Activated T-cell treated with anti-CD3 and anti-CD28 coated beads for 48 hours (primary cell): Measurements from ENCODE around the gene EPHB2.

Experiments
- DNase-seq: peaks from one replicate; pipeline ENCODE4 v3.0.0-alpha.2; 2020; ENCODE audit warnings: low read depth

Gene EPHB2

DNA sequence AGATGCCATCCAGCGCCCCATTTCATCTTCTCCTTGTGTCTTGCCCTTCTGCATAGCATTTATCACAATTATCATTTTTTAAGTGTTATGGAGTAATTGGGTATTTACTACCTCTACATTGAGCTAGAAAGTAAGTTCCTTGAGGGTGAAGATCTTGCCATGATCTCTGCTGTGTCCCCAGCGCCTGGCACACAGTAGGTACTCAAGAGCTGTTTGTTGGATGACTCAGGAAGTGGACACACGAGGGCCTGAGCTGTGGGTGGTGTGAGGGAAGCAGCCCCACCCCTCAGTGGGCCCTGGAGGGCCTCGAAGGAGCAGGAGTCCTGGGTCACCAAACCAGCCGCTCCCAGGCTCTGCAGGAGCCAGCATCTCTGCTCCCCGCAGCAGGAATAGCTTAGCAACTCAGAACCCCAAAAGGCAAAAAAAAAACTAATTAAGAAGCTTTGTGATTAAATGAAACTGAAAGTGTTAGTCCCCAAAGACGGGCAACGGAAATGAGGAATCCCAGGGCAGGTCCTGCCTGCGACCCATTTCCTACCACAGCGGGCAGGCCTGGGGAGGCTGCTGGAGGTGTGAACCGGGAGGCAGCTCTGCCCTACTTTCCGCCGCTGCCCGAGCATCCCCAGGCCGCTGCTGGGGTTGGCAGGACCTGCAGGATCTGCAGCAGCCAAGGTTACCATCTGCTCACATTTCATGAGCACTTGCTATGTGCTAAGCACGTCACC is 174.3 kb downstream of the EPHB2 start:
- DNase-seq = no peak

DNA sequence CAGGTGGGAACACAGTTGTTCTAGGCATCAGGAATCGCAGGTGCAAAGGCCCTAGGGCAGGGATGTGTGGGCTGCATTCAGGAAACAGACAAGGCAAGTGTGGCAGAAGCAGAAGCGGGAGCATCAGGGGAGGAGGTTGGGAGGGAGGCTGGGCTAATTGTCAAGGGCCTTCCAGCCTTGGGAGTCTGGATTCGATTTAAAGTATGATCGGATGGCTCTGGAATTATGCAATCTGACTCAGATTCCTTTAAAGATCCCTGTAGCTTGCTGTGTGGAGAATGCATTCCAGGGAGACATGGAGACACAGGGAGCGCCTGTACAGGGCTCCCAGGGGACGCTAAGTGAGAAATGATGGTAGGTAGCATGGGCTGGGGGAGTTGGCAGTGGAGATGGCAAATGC is 175.6 kb downstream of the EPHB2 start:
- no peak for DNase-seq

DNA sequence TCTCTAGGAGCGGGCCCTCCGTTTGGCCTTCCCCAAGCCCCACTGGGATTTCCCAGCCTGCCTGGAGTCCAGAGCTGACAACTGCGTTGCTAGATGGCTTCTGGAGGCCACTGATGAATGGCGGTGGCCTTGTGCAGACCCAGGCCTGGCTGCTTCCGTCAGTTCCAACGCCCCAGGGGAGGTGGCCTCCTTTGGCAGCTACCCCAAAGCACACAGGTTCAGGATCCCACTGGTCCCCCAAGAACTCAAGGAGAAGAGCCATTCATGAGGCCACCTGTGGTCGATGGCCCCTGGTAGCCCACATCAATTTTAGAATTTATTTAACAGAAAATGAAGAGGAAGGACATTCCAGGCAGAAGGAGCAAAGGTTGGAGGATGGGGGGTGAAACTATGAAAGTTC is 176.9 kb downstream of the EPHB2 start:
- DNase-seq = no peak

DNA sequence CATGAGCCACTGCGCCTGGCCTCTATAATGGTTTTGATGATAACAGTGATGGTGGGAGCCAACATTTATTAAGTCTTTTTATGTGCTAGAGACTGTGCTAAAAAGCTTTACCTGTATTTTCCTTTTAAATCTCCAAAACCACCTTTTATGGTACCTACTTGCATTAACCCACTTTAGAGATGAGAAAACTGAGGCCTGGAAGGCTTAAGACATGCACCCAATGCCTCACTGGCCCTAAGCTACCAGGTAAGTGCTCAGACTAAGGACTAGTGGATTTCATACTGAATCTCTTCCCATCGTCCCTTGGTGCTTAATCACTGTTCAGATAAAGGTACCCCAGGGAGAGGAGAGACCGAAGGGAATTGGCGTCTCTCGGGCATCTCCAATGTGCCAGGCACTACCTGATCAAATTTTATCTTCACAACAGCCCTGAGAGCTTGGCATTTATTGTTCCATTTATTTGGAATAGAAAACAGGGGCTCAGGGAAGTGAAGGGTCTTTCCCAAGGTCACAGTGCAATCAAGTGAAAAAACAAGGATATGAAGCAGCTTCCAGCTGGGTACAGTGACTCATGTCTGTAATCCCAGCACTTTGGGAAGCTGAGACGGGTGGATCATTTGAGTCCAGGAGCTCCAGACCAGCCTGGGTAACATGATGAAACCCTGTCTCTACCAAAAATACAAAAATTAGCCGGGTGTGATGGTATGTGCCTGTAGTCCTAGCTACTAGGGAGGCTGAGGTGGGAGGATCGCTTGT is 177.9 kb downstream of the EPHB2 start:
- DNase-seq = no peak

DNA sequence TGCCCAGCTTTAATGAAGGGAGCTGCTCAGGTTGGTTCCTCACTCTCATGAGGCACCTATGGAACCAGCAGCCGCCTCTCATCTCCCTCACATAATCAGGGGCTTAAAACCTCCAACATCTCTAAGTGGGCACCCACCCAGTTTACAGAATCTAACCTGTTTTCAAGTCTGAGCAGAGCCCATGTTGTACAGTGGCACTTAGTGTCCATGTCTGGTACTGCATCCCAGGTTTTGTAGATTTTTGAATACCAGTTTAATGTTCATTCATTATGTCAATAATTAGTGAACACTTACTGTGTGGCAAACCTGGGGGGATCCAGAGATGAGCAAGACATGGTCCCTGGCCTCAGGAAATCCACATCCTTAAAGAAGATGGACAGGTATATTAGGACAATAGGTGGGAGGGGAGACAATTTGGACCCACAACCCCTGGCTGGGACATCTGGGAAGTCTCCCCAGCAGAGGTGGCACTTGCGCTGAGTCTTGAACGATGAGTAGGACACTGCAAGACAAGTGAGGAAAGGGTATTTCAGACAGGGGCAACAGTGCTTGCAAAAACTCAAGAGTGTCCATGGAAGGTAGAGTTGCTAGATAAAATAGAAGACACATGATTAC is 178.7 kb downstream of the EPHB2 start:
- DNase-seq = no peak

DNA sequence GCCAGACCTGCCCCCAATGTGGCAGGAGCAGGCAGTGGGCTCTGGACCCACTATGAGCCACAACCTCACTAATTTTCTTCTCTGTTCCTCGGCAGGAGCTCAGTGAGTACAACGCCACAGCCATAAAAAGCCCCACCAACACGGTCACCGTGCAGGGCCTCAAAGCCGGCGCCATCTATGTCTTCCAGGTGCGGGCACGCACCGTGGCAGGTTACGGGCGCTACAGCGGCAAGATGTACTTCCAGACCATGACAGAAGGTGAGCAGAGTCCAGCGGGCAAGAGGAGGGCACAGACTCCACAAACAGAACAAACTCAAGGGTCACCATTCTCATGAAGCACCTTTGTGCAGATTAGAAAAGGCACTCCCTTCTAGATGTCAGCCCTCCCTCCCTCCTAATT is 182.2 kb downstream of the EPHB2 start:
- no peak for DNase-seq

DNA sequence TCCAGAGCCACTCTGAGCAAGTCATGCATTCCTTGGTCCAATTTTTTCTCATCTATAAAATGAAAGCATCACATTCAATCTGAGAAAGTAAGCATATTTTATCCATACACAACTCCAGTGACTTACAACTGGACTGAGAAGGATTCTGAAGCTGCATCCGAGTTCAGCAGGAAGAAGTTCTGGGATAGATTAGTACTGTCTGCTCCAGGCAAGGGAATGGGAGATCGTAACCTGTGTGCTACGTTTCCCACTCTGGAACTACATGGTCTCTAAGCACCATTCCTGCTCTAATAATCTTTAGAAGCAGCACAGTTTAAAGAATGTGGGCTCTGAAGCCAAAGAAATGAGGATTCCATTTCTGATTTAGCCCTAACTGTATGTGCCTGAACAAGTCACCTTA is 182.7 kb downstream of the EPHB2 start:
- no peak for DNase-seq

DNA sequence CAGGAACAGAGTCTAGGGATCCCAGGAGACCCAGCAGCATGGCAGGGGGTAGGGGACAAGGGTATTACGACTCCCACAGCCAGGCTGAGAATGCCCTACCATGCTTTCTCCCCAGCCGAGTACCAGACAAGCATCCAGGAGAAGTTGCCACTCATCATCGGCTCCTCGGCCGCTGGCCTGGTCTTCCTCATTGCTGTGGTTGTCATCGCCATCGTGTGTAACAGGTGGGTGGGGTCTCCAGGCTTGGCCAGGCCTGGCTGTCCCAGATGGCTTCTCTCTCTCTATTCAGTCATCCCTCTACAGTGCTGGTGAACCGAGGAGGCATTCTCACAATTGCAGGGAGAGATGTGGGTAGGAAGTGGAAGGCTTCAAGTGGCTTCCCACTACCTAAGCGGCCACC is 184.7 kb downstream of the EPHB2 start:
- no peak for DNase-seq

DNA sequence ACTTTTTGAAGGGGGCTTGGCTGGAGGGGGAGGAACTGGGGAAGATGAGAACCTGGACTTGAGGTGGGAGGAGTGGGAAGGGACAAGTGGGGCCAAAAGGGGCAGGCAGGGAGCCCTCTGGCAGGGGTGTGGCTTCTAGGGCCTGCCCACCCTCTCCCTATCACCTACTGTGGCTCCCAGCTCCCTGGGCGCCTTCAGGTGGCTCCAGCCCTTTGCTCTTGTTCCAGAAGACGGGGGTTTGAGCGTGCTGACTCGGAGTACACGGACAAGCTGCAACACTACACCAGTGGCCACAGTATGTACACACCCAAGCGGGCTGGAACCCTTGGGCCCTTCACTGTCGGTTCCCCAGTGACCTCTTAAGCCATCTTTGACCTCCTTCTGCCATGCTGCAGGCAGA is 185.5 kb downstream of the EPHB2 start:
- DNase-seq = no peak

DNA sequence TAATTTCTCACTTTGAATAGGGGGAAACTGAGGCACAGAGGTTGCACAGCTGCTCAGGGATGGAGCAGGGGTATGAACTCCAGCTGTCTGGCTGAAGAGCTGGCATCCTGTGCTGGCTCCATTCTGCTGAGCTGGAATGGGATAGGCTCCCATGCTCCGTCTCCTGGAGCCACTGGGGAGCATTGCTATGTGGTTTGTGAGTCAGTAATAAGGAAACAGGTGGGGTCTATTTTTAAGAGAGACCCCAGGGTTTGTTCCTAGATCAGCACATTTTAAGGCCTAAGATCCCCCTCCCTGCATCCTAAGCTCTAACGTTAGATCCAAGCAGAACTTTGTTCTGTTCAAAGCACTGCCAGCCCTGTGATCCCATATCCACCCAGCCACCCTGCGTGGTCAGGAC is 189.8 kb downstream of the EPHB2 start:
- DNase-seq = no peak

DNA sequence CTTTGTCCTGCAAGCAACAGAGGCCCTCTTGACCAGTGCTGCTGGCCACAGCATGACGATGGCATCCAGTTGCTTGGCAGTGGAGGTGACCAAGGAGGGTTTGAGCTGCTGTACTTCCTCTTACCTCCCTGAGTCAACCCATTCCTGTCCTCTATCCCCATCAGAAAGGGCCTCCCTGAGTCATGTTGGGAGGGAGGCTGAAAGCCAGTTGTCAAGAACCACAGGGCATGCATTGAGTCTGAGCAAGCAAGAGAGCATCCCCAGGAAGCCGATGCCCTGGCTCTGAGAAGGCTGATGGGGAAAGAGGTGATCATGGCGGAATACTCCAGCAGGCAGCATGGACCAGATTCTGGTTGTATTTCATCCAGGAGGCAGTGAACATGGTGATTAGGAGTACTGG is 192.5 kb downstream of the EPHB2 start:
- no peak for DNase-seq

DNA sequence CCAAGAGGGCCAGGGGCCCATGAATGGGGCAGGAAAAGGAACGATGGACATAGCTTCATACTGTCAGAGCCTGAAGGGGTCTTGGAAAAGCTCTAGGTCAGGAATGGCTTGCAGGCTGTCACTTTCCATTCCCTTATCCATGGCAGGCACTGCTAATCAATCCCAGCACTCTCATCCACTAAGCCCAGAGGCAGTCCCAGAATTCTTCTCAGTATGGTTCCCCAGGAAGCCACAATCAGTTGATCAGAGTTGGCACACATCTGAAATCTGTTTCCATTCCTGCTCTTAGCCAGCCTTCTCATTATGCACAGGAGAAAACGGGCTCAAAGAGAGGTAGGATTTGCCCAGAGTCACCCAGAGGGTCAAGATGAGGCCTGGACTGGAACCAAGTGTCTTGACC is 196.3 kb downstream of the EPHB2 start:
- no peak for DNase-seq

DNA sequence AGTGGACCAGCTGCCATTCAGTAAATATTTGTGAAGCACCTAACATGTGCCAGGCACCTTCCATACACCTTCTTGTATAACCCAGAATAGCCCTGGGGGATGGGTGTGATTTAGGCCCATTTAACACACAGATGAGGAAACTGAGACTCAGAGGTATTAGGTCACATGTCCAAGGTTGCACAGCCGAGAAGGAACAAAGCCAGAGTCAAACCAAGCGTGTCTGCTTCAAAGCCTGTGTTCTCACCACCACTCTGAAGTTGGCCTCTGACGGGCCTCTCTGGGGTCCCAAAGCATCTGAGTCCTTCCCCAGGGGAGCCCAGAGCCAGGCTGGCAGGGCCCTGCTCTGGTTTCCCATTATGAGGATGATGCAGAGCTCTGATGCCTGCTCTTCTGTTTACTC is 196.9 kb downstream of the EPHB2 start:
- no peak for DNase-seq

DNA sequence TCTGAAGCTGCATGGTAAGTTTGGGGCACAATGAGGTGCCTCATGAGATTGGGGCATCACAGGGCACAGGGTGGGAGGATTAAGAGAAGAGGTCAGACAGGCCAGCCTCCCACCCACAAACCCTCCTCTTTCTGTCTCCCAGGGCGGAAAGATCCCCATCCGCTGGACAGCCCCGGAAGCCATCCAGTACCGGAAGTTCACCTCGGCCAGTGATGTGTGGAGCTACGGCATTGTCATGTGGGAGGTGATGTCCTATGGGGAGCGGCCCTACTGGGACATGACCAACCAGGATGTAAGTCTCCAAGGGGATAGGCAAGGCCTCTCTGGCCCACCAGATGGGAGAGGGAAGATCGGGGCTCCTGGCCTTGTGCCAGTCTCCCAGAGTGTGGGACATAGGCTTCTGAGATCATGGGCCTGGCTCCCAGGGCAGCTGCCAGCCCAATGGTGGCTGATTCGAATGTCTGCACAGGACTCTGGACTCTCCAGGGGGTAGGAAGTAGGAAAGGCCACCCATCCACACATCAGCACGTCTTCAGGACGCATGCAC is 198.3 kb downstream of the EPHB2 start:
- no peak for DNase-seq

DNA sequence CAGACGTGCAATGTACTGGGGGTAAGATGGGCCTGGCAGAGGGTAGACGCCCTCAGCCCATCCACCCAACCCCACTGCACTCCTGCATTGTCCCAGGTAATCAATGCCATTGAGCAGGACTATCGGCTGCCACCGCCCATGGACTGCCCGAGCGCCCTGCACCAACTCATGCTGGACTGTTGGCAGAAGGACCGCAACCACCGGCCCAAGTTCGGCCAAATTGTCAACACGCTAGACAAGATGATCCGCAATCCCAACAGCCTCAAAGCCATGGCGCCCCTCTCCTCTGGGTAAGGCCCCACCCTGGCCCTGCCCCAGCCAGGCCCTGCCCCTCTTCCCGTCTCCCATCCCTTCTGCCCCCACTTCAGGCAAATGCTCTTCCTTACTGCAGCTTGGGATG is 199.6 kb downstream of the EPHB2 start:
- no peak for DNase-seq

DNA sequence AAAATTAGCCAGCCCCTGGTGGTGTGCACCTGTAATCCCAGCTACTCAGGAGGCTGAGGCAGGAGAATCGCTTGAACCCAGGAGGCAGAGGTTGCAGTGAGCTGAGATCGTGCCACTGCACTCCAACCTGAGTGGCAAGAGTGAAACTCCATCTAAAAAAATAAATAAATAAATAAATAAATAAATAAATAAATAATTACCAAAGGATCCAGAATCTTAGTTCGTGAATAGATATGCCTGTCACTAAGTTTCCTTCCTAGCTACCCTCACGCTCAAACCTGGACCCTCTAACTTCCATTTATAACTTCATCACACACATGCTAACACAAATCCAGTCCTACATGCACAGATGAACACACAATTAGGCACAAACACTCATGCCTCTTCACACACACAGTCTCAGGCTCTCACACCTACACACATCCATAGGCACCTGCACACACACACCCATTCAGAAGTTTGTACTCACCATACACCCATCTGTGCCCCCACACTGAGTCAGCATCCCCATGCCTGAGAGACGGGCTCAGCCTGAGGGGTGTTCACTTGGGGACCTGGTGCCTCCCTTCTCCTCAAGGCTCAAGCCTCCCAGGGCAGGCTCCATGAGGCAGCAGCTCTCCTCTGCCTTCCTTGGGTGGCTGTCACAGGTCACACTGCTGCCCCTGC is 200.5 kb downstream of the EPHB2 start:
- no peak for DNase-seq

DNA sequence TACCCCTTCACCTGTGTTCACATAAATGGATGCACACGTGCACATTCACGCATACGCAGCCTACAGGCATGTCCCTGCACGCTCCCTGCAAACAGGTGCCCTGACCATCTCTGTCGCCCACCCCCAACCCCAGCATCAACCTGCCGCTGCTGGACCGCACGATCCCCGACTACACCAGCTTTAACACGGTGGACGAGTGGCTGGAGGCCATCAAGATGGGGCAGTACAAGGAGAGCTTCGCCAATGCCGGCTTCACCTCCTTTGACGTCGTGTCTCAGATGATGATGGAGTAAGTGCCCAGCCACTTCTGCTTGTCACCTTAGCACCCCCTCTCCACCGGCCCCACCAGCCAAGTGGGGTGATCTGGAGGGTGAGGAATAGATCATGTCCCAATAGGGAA is 201.7 kb downstream of the EPHB2 start:
- DNase-seq = no peak

DNA sequence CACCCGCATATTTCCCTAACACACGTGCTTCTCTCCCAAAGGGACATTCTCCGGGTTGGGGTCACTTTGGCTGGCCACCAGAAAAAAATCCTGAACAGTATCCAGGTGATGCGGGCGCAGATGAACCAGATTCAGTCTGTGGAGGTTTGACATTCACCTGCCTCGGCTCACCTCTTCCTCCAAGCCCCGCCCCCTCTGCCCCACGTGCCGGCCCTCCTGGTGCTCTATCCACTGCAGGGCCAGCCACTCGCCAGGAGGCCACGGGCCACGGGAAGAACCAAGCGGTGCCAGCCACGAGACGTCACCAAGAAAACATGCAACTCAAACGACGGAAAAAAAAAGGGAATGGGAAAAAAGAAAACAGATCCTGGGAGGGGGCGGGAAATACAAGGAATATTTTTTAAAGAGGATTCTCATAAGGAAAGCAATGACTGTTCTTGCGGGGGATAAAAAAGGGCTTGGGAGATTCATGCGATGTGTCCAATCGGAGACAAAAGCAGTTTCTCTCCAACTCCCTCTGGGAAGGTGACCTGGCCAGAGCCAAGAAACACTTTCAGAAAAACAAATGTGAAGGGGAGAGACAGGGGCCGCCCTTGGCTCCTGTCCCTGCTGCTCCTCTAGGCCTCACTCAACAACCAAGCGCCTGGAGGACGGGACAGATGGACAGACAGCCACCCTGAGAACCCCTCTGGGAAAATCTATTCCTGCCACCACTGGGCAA is 202.9 kb downstream of the EPHB2 start:
- no peak for DNase-seq

DNA sequence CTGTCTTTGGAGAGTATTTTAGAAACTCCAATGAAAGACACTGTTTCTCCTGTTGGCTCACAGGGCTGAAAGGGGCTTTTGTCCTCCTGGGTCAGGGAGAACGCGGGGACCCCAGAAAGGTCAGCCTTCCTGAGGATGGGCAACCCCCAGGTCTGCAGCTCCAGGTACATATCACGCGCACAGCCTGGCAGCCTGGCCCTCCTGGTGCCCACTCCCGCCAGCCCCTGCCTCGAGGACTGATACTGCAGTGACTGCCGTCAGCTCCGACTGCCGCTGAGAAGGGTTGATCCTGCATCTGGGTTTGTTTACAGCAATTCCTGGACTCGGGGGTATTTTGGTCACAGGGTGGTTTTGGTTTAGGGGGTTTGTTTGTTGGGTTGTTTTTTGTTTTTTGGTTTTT is 203.5 kb downstream of the EPHB2 start:
- no peak for DNase-seq

DNA sequence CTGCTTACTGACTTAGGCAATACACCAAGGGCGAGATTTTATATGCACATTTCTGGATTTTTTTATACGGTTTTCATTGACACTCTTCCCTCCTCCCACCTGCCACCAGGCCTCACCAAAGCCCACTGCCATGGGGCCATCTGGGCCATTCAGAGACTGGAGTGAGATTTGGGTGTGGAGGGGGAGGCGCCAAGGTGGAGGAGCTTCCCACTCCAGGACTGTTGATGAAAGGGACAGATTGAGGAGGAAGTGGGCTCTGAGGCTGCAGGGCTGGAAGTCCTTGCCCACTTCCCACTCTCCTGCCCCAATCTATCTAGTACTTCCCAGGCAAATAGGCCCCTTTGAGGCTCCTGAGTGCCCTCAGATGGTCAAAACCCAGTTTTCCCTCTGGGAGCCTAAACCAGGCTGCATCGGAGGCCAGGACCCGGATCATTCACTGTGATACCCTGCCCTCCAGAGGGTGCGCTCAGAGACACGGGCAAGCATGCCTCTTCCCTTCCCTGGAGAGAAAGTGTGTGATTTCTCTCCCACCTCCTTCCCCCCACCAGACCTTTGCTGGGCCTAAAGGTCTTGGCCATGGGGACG is 204.1 kb downstream of the EPHB2 start:
- no peak for DNase-seq

DNA sequence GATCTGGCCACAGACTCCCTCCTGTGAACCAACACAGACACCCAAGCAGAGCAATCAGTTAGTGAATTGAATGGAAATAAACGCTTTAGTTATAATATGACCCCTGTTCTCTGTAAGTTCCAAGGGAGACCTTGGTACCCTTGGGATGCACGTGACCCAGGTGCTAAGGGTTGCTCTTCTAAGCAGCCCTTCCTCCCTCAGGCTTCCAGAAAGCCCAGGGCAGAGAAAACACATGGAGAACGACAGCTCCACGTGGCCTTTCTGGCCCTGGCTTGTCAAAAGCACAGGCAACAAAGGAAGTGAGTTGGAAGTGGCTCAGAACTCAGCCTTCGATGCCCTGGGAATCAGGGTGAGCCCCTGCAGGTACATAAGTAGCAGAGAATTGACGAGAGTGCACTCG is 204.6 kb downstream of the EPHB2 start:
- DNase-seq = no peak
